Adrenal gland (tissue), 12 donors: ENCODE results near the gene DRAM1. TPM values are rescaled to one million over a fixed set of nuclear protein-coding genes. Genes with fewer than 3 reads are reported as not detected.

Source experiments
- DNase-seq, 7 donors: peaks; one replicate each; pipeline ENCODE4 v3.0.0-alpha.2; 2019 to 2020
- H3K27ac ChIP-seq, 5 donors: fragments of 200-600 bp; sonication (generic) in 4 of 5; 1 replicate in 3 of 5; 2 replicates in 2 of 5; pipeline versions ENCODE4 v1.5.1 to v1.8.0; 2016 to 2020; ENCODE audit warnings: mild to moderate bottlenecking in 1 of 5
- H3K27me3 ChIP-seq: fragments of 200-600 bp; 2 replicates; pipeline ENCODE4 v1.8.0; 2021
- H3K36me3 ChIP-seq, 2 donors: fragments of 200-600 bp; replicated peaks in 1 of 2; 1 replicate in 1 of 2; 2 replicates in 1 of 2; pipeline versions ENCODE4 v1.5.1 to v1.8.0; 2018 to 2022
- H3K4me1 ChIP-seq, 2 donors: fragments of 200-600 bp; replicated peaks in 1 of 2; 1 replicate in 1 of 2; 2 replicates in 1 of 2; pipeline versions ENCODE4 v1.5.1 to v1.8.0; 2018 to 2021
- H3K4me3 ChIP-seq, 4 donors: fragments of 200-600 bp; sonication (generic) in 3 of 4; one replicate each; pipeline ENCODE4 v1.5.1; 2016 to 2018
- H3K9me3 ChIP-seq, 3 donors: fragments of 200-600 bp; sonication (generic) in 1 of 3; replicated peaks in 1 of 3; 1 replicate in 2 of 3; 2 replicates in 1 of 3; pipeline versions ENCODE4 v1.5.1 to v1.8.0; 2016 to 2021
- CTCF ChIP-seq, 6 experiments: fragments of 450-650 bp in 4 of 6; fragments of 200-600 bp in 2 of 6; sonication (generic) in 1 of 6; IDR thresholded peaks; 1 replicate in 5 of 6; 2 replicates in 1 of 6; pipeline versions ENCODE4 v1.5.1 to v1.8.0; 2016 to 2021; ENCODE audit warnings: antibody characterized with exemption in 6 of 6, mild to moderate bottlenecking in 2 of 6, moderate library complexity in 1 of 6
- POLR2A ChIP-seq, 2 donors: fragments of 450-650 bp; IDR thresholded peaks; one replicate each; pipeline ENCODE4 v1.6.1; 2017; ENCODE audit warnings: antibody characterized with exemption in 2 of 2, mild to moderate bottlenecking in 2 of 2, moderate library complexity in 1 of 2
- WGBS, 4 donors: extraction: QIAGEN DNeasy Blood & Tissue Kit in 2 of 4; methylation state at CpG; one replicate each; pipeline versions ENCODE4 v1.1.5 to v1.1.7; 2013 to 2017; 5-methylcytosine and 5-hydroxymethylcytosine counted together
- intact Hi-C, 2 donors: fragments of 100-400 bp; cut with DNase I; formaldehyde crosslinking; loops; one replicate each; pipeline versions ENCODE4 v1.14.1 to v1.15.0; 2022 to 2023
- polyA plus RNA-seq, 3 donors: library from polyadenylated mRNA; stranded (reverse); fragments of 200-250 nt in 2 of 3; fragments of 350-450 nt in 1 of 3; fragmentation: Illumina TruSeq in 1 of 3; extraction: RNeasy Lipid Tissue Mini Kit (QIAGEN cat#74804) in 1 of 3; gene quantifications; one replicate each; pipeline ENCODE4 v1.2.3, GENCODE V29; 2013 to 2014
- total RNA-seq, 9 donors: library from RNA; depleted of rRNA in 4 of 9; stranded (reverse); fragments of >200 nt in 4 of 9; fragments of 120-200 nt in 1 of 9; fragmentation: NEBNext Ultra II Directional in 1 of 9; extraction: Animal tissue kit (Norgen Biotek cat#: 25700) in 1 of 9; gene quantifications; one replicate each; pipeline versions ENCODE4 v1.1.0 to v1.2.4, GENCODE V29; 2013 to 2023
- donor health status: healthy with polysubstance abuse.
- donor health status: Bipolar disorder and iron deficiency.
- donor health status: DM: yes; HTN: yes; CAD: no.
- donor health status: DM: no; HTN: no; CAD: no.
- donor health status: DM: no; HTN: no; CAD: no.
- donor health status: DM: yes; HTN: yes; CAD: no.

The DRAM1 gene
- total and polyA plus RNA-seq, 12 donors, result 4.3 to 46.4 (median 29.0) TPM

GRCh38 chr12:101830367-101831325, 46.7 kb upstream of the DRAM1 start, which contains the start of gene GNPTAB:
TSS of gene GNPTAB (minus strand) at chr12:101830959. CDS start at chr12:101830675, 284 bp downstream.
- Histone ChIP-seq H3K27me3 (no peaks in the 10 kb centered on the region), H3K4me1 (peaks cover 8 to 21% of the 10 kb centered on the region in 2 donors), H3K4me3 (peak within 1 kb of the TSS; percentile 58 to 93 (median 90)), H3K36me3 (no peaks in the 10 kb centered on the region), H3K27ac (peak within 1 kb of the TSS in 4 of 5 donors; percentile 51 to 82 (median 66)), H3K9me3 (no peaks in the 10 kb centered on the region)
- intact Hi-C loops, result loop anchor here in 1 of 2 donors (10.0 kb wide), 1 partner anchor 416 kb away; no protein-coding TSS in a partner anchor
- 0 to 1% (median 1%) methylated on average over 22 to 96 of the region's 96 CpGs for WGBS, 4 donors
- peak; percentile 92 to 97 (median 95) for DNase-seq
- TF ChIP-seq CTCF (IDR thresholded peaks at IDR 0.05) (peak; percentile 46 to 96 (median 74)), POLR2A (IDR thresholded peaks at IDR 0.05) (peak; percentile 62 to 74)

- WGBS, 4 donors, result 43 to 66% (median 52%) methylated on average over 1 of the region's 1 CpG
- TF ChIP-seq POLR2A (IDR thresholded peaks at IDR 0.05), result no peak
- no peak for TF ChIP-seq CTCF (IDR thresholded peaks at IDR 0.05)
- intact Hi-C loops, result loop anchor here in 1 of 2 donors (10.0 kb wide), 1 partner anchor 417 kb away; no protein-coding TSS in a partner anchor
- Histone ChIP-seq H3K27ac (no peak overlapping the region), H3K9me3 (no peaks in the 10 kb centered on the region), H3K4me3 (no peak overlapping the region), H3K36me3 (no peaks in the 10 kb centered on the region), H3K27me3 (no peaks in the 10 kb centered on the region), H3K4me1 (peaks cover 8 to 19% of the 10 kb centered on the region in 2 donors)
- no peak for DNase-seq
These were observed 45.4 kb upstream of the DRAM1 start for GRCh38 chr12:101832030-101832429.

DNA sequence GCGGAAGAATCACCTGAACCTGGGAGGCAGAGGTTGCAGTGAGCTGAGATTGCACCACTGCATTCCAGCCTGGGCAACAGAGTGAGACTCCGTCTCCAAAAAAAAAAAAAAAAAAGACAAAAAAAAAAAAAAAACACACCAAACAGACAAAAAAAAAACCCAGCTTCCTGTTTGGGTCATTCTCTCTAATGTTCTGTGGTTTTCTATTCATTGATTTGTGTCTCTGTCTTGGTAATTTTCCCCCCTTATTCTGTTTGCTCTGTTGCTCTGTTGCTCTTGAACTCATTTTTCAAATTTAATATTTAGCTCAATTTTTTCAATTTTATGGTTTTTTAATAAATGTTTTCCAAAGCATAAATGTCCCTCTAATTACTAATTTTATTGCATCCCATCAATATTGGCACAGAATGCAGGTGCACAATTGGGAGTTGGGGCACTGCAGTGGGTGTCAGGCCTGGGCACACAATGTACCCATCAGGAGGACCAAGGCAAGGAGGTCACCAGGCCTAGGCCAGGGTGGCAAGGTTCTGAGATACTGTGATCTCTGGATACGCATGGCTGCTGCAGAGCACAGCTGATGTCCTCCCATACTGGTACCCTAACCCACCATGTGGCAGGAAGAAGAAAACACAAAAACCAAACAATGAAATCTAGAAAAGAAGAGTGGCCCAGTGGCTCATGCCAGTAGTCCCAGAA, 38.6 kb upstream of the DRAM1 start:
- WGBS, 4 donors, result 66 to 89% (median 81%) methylated on average over 3 of the region's 3 CpGs
- H3K27me3 ChIP-seq, result no peaks in the 10 kb centered on the region
- no peak overlapping the region for H3K27ac ChIP-seq
- TF ChIP-seq POLR2A (IDR thresholded peaks at IDR 0.05) (no peak), CTCF (IDR thresholded peaks at IDR 0.05) (no peak)
- no peaks in the 10 kb centered on the region for H3K4me1 ChIP-seq
- H3K9me3 ChIP-seq, result no peaks in the 10 kb centered on the region
- DNase-seq, result no peak
- intact Hi-C loops, result loop anchor here in 1 of 2 donors (5.0 to 10.0 kb wide), 2 partner anchors 66 to 424 kb away; no protein-coding TSS in a partner anchor
- H3K36me3 ChIP-seq, result no peaks in the 10 kb centered on the region
- no peak overlapping the region for H3K4me3 ChIP-seq
